Measurements from ENCODE around the gene F2R.

DNA sequence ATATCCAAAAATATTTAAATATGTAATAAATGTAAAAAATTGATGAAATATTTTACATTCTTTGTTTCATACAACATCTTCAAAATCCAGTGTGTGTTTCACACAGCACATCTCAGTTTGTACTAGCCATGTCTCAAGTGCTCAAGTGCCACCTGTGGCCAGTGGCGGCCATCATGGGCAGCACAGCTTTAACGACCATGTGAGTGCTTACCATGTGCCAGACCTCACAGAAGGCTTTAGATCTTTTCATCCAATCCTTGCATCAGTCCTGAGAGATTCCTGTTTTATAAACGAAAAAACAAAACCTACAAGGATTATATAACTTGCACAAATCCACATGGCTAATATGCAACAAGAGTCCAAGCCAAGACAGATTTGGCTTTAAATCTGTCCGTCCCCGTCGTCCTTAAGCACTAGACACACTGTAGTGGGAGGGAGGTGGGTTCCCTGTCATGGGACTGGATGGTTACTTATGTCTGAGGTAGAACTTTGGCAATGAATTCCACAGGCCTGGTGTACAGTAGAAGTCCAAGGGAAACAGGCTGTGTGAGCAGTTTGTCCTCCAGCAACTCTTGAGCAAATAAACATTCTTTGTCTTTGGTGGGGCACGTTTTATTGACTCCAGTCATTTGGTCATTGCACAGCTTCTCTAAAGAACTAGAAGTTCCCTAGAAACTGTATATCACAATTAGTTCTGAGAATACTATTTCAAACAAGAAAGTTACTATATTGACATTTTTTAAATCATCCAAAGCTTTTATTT is 25.0 kb upstream of the F2R start:
- no peak for TF ChIP-seq ZZZ3 (IDR thresholded peaks at IDR 0.05; ENCODE audit: control insufficient read depth, insufficient read length, low read depth)
- no peak for TF ChIP-seq RCOR1 (conservative IDR thresholded peaks at IDR 0.05; ENCODE audit: low read depth, low read length)
